ENCODE results near the gene NR5A1. TPM values are rescaled to one million over a fixed set of nuclear protein-coding genes. Genes with fewer than 3 reads are reported as not detected.

Gene NR5A1
- total RNA-seq, 2 experiments from 2014 or later: not detected

DNA sequence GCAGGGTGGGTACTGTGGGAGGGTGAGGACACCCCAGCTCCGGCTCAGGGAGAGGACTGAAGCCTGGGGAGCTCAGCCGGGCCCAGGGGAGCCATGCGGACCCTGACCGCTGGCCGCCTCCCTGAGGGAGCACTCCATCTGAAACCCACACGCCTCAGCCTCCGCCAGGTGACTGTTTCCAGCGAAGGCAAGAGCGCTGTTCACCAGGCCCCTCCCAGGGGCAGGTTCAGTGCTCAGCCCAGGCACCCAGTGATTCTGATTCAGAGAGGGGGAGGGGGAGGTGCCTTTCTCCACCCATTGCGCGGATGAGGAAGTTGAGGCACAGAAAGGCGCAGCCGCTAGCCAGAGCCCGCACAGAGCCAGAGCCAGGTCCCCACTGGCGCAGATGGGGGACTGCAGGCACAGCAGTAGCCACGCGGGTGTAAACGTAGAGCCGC is 30.0 kb downstream of the NR5A1 start:
- Mint-ChIP-seq H3K27me3 (peaks cover 14% of the 10 kb centered on the region), H3K9me3 (no peaks in the 10 kb centered on the region), H3K4me1 (no peaks in the 10 kb centered on the region), H3K27ac (no peak overlapping the region), H3K36me3 (no peaks in the 10 kb centered on the region), H3K4me3 (no peak overlapping the region)
- ATAC-seq (ENCODE audit: low read depth) (no peak), DNase-seq (no peak)
- POLR2A ChIA-PET: no interaction called here

DNA sequence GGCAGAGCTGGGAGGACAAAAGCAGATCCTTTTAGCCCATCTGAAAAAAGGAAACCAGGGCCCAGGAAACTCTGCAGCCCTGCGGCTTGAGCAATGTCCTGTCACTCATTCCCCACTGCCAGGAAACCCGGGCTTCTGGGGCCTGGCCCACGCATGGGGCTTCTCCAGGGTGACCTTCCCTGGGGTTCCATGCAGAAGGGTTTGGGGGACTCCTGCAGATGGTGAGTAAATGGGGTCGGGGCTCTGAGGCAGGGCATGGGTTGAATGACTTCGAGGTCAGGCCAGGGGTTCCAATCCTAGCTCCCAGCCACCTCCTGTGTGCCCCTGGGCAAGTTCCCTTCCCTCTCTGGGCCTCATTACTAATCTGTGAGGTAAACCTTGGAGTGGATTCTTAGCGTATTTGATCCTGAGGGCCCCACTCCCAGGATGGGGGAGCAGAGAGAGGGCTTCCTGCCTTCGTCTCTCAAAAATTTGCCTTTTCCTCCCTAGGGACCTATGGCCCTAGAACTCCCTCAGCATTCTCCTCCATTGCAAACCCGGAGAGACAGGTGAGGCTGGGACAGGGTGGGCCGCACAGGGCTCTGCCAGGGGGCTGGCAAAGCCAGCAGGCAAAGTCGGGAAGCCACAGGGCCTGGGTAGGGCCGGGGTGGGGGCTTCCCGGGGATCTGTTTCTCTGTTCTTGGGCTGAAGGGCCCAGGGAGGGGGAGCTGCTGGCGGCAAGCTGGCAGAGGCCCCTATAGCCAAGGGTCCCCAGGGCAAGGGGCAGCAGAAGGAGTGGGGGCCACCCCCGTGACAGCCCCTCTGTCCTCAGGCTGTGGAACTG is 31.1 kb downstream of the NR5A1 start:
- H3K27me3 Mint-ChIP-seq: peaks cover 14% of the 10 kb centered on the region
- H3K36me3 Mint-ChIP-seq: no peaks in the 10 kb centered on the region
- no peaks in the 10 kb centered on the region for H3K9me3 Mint-ChIP-seq
- H3K4me3 Mint-ChIP-seq: no peak overlapping the region
- H3K4me1 Mint-ChIP-seq: no peaks in the 10 kb centered on the region
- POLR2A ChIA-PET: no interaction called here
- no peak overlapping the region for H3K27ac Mint-ChIP-seq
- ATAC-seq (ENCODE audit: low read depth) (no peak), DNase-seq (no peak)

DNA sequence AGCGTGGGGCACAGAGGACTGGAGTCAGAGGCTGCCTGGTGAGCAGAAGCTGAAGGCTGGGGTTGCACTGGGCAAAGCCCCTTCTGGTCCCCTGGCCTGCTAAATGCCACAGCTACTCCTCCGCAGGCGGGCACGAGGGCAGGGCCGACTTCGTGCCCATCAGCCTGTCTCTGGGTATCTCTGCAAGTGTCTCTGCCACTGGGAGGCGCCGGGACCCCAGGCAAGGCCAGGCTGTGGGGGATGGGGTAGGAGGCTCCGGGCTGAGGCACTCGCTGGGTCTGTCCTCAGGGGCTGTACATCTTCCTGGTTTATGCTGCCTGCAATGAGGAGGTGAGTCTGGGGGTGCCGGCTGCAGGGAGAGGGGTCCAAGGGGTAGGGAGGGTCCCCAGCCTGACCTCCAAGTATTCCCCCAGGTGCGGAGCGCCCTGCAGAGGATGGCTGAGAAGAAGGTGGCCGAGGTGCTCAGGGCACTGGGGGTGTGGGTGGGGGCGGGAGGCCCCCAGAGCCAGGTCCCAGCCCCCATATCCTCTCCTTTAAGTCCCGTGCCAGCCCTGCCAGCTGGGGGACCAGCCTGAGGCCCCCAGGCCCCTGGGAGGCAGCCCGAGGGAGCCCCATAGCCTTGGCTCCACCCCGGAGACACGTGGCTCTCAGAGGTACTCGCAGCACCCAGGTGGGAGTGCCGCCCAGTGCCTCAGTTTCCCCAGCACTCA is 31.9 kb downstream of the NR5A1 start:
- Mint-ChIP-seq H3K36me3 (no peaks in the 10 kb centered on the region), H3K27ac (no peak overlapping the region), H3K4me3 (no peak overlapping the region), H3K27me3 (peaks cover 14% of the 10 kb centered on the region), H3K9me3 (no peaks in the 10 kb centered on the region), H3K4me1 (no peaks in the 10 kb centered on the region)
- ATAC-seq (ENCODE audit: low read depth) (no peak), DNase-seq (no peak)
- POLR2A ChIA-PET: no interaction called here

DNA sequence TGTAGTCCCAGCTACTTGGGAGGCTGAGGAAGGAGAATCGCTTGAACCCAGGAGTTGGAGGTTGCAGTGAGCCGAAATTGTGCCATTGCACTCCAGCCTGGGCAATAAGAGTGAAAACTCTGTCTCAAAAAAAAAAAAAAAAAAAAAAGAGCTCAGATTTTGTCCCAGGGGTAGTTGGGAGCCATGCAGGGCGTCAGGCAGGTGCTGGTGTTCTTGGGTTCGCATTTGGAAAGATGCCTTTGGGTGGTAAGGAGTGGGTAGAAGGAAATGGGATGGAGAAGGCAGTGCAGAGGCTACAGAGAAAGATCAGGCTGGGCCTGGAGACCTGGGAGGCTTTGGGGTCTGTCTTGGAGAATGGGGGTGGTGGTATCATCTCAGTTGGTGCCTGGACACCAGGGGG is 33.0 kb downstream of the NR5A1 start:
- H3K36me3 Mint-ChIP-seq: no peaks in the 10 kb centered on the region
- H3K27me3 Mint-ChIP-seq: peaks cover 10% of the 10 kb centered on the region
- no peak for ATAC-seq (ENCODE audit: low read depth)
- H3K4me1 Mint-ChIP-seq: no peaks in the 10 kb centered on the region
- H3K27ac Mint-ChIP-seq: no peak overlapping the region
- DNase-seq: no peak
- POLR2A ChIA-PET: no interaction called here
- H3K9me3 Mint-ChIP-seq: no peaks in the 10 kb centered on the region
- no peak overlapping the region for H3K4me3 Mint-ChIP-seq

DNA sequence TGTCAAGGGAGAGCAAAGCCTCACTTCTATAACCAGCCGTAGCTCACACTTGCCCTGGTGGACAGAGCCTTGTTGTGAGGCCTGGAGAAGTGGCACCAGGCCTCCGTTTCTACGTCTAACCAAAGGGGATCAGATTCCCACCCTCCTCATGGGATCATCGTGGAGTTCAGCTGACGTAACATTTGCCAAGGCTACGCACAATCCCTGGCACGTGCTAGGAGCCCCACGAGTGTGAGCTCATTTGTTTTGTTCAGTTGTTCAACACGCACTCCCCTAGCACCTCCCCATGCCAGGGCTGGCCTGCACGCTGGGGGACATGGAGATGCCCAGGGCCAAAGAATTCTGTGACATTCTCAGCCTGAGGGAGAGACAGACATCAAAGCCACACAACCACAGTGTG is 33.9 kb downstream of the NR5A1 start:
- ATAC-seq (ENCODE audit: low read depth) (no peak), DNase-seq (no peak)
- H3K9me3 Mint-ChIP-seq: no peaks in the 10 kb centered on the region
- H3K36me3 Mint-ChIP-seq: no peaks in the 10 kb centered on the region
- H3K27ac Mint-ChIP-seq: no peak overlapping the region
- no peaks in the 10 kb centered on the region for H3K4me1 Mint-ChIP-seq
- peaks cover 8% of the 10 kb centered on the region for H3K27me3 Mint-ChIP-seq
- H3K4me3 Mint-ChIP-seq: no peak overlapping the region
- POLR2A ChIA-PET: no interaction called here

DNA sequence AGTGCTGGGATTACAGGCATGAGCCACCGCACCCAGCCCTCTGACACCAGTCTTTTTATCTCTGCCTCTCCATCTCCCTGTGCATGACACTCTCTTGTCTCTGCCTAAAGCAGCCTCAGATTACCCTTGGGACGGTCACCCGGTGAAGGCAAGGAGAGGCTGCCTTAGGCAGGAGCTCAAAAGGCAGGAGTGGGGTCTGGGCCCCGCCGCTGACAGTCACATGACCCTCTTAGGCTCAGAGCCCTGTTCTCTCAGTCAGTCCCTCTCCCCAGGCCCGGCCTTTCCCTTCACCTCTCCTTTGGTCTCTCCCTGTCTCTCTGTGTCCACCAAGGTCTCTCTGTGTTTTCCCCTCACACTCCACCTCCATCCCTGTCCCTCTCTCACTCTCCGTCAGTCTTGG is 34.4 kb downstream of the NR5A1 start:
- H3K4me3 Mint-ChIP-seq: no peak overlapping the region
- no peaks in the 10 kb centered on the region for H3K36me3 Mint-ChIP-seq
- DNase-seq (no peak), ATAC-seq (ENCODE audit: low read depth) (no peak)
- H3K27me3 Mint-ChIP-seq: peaks cover 5% of the 10 kb centered on the region
- H3K9me3 Mint-ChIP-seq: no peaks in the 10 kb centered on the region
- POLR2A ChIA-PET: no interaction called here
- H3K27ac Mint-ChIP-seq: no peak overlapping the region
- H3K4me1 Mint-ChIP-seq: no peaks in the 10 kb centered on the region

DNA sequence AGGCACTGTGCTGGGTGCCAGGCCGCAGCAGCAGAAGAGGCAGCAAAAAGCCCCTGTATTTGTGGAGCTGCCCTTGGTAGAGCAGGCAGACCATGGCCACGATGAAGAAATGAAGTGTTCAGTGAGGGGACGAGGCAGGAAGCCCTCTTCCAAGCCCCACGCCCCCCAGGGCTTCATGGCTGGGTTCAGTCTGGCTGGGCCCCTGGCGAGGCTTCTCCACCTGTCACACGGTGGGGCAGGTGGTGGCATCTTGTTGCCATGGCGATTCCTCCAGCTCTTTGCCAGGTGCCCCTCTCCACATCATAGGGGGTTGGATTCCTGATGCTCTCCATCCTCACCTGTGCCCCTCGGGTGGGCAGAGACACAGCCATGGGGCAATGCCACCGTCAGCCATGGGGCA is 35.4 kb downstream of the NR5A1 start:
- no peaks in the 10 kb centered on the region for H3K9me3 Mint-ChIP-seq
- no peaks in the 10 kb centered on the region for H3K36me3 Mint-ChIP-seq
- no peak for DNase-seq
- no peak overlapping the region for H3K4me3 Mint-ChIP-seq
- POLR2A ChIA-PET: no interaction called here
- ATAC-seq (ENCODE audit: low read depth): no peak
- peaks cover 3% of the 10 kb centered on the region for H3K27me3 Mint-ChIP-seq
- H3K27ac Mint-ChIP-seq: no peak overlapping the region
- no peaks in the 10 kb centered on the region for H3K4me1 Mint-ChIP-seq

DNA sequence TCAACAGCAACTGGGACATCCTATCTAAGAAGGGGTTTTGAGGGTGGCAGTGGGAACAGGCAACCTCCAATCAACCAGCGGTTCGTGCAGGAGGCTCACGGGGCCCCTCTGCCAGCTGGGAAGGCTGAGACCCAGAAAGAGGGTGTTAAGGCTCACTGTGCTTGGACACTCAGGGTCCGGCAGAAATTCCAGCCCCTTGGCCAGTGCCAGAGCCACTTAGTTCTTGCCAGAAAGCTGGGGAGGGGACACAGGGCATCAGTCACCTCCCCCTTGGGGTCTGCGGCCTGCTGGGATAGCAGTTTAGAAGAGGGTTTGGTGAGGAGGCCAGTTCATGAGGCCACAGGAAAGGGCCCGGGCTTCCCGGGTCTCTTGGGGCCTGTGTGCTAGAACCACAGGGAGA is 36.5 kb downstream of the NR5A1 start:
- ATAC-seq (ENCODE audit: low read depth): no peak
- Mint-ChIP-seq H3K4me3 (no peak overlapping the region), H3K36me3 (no peaks in the 10 kb centered on the region), H3K4me1 (no peaks in the 10 kb centered on the region), H3K27ac (no peak overlapping the region), H3K27me3 (no peaks in the 10 kb centered on the region), H3K9me3 (no peaks in the 10 kb centered on the region)
- no peak for DNase-seq
- POLR2A ChIA-PET: no interaction called here

DNA sequence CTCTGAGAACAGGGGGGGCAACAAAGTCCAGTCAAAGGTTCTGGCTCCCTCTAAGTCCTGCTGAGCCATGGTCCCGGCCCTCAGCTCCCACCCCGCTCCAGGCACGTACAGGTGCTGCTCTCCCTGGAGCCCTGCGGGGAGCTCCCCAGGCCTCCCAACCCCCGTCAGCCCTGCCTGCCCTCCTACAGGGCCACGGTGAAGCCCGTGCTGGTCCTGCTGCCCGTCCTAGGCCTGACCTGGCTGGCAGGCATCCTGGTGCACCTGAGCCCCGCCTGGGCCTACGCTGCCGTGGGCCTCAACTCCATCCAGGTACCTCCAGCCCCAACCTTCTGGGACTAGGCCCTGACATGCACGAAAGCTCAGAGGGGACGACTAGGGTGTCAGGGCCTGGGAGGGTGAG is 36.9 kb downstream of the NR5A1 start:
- POLR2A ChIA-PET: no interaction called here
- ATAC-seq (ENCODE audit: low read depth) (no peak), DNase-seq (no peak)
- H3K27ac Mint-ChIP-seq: no peak overlapping the region
- no peaks in the 10 kb centered on the region for H3K4me1 Mint-ChIP-seq
- H3K36me3 Mint-ChIP-seq: no peaks in the 10 kb centered on the region
- no peaks in the 10 kb centered on the region for H3K9me3 Mint-ChIP-seq
- no peak overlapping the region for H3K4me3 Mint-ChIP-seq
- no peaks in the 10 kb centered on the region for H3K27me3 Mint-ChIP-seq

DNA sequence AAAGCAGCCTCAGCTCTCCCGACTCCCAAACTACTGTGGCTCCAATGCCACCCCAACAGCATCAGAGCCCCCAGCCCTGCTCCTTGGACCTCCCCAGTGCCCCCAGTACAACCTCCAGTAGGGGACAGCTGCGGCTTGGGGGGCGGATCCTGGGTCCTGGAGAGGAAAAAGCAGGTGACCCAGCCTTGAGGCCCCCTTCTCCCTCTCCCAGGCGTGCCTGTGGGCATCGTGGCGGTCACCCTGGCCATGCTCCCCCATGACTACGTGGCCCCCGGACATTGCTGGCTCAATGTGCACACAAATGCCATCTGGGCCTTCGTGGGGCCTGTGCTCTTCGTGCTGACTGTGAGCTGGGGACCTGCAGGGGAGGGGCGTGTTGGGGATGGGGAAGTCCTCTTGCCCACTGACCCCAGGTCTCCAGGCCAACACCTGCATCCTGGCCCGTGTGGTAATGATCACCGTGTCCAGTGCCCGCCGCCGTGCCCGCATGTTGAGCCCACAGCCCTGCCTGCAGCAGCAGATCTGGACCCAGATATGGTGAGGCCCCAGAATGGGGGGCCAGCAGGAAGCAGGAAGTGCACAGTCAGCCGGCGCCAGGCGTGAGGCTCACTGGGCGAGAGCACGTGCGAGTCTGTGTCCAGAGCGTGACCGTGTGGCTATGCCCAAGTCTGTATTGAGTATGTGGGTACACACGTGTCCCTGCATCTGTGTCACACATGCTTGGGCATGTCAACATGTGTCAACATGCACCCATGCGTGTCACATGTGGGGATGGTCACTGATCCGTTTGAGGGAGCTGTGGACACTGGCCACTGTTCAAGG is 38.0 kb downstream of the NR5A1 start:
- Mint-ChIP-seq H3K27me3 (no peaks in the 10 kb centered on the region), H3K9me3 (no peaks in the 10 kb centered on the region), H3K4me3 (no peak overlapping the region), H3K36me3 (no peaks in the 10 kb centered on the region), H3K27ac (no peak overlapping the region), H3K4me1 (no peaks in the 10 kb centered on the region)
- no peak for DNase-seq
- POLR2A ChIA-PET: no interaction called here
- no peak for ATAC-seq (ENCODE audit: low read depth)

DNA sequence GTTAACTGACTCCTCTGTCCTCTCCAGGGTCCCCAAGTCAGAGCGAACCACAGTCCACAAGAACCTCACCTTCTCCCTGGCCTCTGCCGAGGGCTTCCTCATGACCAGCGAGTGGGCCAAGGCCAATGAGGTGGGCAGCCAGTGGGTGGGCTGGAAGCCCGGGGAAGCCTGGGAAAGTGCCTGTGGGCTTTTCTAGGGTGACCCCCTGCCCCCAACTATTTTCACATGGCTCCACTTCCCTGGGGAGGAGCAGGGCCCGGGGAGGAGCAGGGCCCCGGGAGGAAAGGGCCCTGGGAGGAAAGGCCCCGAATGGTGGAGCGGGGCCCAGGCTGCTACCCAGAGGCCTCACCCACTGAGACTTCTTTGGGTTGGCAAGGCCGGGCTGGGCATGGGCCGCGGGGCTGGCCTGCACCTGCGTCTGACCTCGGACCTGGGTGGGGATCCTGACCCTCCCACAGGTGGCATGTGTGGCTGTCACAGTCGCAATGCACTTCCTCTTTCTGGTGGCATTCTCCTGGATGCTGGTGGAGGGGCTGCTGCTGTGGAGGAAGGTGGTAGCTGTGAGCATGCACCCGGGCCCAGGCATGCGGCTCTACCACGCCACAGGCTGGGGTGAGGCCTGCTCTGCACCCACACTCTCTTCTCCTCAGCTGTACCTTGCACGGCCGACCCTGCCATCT is 39.0 kb downstream of the NR5A1 start:
- H3K4me1 Mint-ChIP-seq: no peaks in the 10 kb centered on the region
- peaks cover 3% of the 10 kb centered on the region for H3K27me3 Mint-ChIP-seq
- no peak for ATAC-seq (ENCODE audit: low read depth)
- H3K4me3 Mint-ChIP-seq: no peak overlapping the region
- no peak overlapping the region for H3K27ac Mint-ChIP-seq
- no peaks in the 10 kb centered on the region for H3K36me3 Mint-ChIP-seq
- DNase-seq: no peak
- no peaks in the 10 kb centered on the region for H3K9me3 Mint-ChIP-seq
- POLR2A ChIA-PET: no interaction called here

DNA sequence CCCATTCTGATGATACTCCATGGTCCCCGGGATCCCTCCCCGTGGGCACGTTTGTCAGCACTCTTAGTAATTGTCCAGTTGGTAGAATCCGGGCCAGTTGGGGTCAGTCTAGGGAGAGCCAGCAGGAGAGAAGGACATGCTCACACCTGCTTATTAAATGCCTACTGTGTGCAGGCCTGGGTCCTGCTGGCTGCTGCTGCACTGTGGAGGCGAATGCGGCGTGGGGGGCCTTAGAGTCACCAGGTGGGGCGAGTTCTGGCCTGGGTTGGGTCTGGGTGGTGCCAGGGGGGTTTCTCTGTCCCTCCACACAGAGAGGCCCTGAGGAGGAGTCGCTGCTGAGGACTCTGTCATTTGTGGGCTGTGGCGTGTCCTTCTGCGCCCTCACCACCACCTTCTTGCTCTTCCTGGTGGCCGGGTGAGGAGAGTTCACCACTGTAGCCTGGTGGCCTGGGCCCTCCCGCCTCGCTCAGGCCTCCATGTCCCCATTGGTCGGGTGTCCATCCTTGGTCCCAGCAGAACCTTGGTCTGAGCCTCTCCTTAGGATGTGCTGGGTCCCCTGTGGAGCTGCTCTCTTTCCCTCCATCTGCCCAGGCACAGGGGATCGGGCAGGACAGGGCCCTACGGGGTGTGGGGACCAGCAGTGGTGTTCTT is 39.7 kb downstream of the NR5A1 start:
- DNase-seq: no peak

DNA sequence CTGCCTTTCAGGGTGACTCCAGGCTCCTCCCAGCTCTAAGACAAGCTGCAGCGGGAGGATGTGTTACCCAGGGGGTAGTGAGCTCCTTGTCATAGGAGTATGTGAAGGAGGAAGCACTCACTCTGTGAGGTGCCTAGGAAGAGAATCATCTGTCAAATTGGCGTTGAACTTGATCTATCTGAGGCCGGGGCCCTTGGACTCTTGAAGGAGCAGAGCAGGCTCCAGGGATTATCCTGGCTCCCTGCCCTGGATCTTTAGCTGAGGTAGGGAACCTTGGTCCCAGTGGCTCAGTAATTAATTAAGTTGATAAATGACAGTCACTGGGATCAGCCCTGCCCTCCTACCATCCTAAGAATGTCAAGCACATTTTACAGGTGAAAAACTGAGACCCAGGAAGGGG is 41.5 kb downstream of the NR5A1 start:
- peaks cover 12% of the 10 kb centered on the region for H3K27me3 Mint-ChIP-seq
- H3K27ac Mint-ChIP-seq: no peak overlapping the region
- no peaks in the 10 kb centered on the region for H3K36me3 Mint-ChIP-seq
- no peaks in the 10 kb centered on the region for H3K9me3 Mint-ChIP-seq
- POLR2A ChIA-PET: no interaction called here
- H3K4me1 Mint-ChIP-seq: no peaks in the 10 kb centered on the region
- DNase-seq (peak; percentile 2), ATAC-seq (ENCODE audit: low read depth) (no peak)
- H3K4me3 Mint-ChIP-seq: no peak overlapping the region

More for the DNA sequence above, 39.7 kb downstream of the NR5A1 start:
- Mint-ChIP-seq H3K4me3 (no peak overlapping the region), H3K4me1 (no peaks in the 10 kb centered on the region), H3K27ac (no peak overlapping the region), H3K36me3 (no peaks in the 10 kb centered on the region), H3K9me3 (no peaks in the 10 kb centered on the region), H3K27me3 (peaks cover 6% of the 10 kb centered on the region)
- POLR2A ChIA-PET: no interaction called here
- no peak for ATAC-seq (ENCODE audit: low read depth)

All from activated naive CD8-positive, alpha-beta T cell treated with anti-CD3 and anti-CD28 coated beads, Interleukin-2, amount 10 ng/mL, durations not matched to agents 7 days and 5 days (primary cell).